HG03045 (cell line): ENCODE results near the gene PRR15.
"Not testable (repeated sequence)": the region's sequence is repeated elsewhere in the genome, so short reads cannot be mapped to it uniquely, and the experiment has no call there.

Experiments
- ATAC-seq: cut with Tn5 transposase; IDR thresholded peaks from one replicate; pipeline ENCODE4 v1.9.1; 2021; ENCODE audit warnings: mild to moderate bottlenecking, moderate library complexity; ENCODE audit not compliant: unreplicated experiment

The PRR15 gene, protein sequence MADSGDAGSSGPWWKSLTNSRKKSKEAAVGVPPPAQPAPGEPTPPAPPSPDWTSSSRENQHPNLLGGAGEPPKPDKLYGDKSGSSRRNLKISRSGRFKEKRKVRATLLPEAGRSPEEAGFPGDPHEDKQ

DNA sequence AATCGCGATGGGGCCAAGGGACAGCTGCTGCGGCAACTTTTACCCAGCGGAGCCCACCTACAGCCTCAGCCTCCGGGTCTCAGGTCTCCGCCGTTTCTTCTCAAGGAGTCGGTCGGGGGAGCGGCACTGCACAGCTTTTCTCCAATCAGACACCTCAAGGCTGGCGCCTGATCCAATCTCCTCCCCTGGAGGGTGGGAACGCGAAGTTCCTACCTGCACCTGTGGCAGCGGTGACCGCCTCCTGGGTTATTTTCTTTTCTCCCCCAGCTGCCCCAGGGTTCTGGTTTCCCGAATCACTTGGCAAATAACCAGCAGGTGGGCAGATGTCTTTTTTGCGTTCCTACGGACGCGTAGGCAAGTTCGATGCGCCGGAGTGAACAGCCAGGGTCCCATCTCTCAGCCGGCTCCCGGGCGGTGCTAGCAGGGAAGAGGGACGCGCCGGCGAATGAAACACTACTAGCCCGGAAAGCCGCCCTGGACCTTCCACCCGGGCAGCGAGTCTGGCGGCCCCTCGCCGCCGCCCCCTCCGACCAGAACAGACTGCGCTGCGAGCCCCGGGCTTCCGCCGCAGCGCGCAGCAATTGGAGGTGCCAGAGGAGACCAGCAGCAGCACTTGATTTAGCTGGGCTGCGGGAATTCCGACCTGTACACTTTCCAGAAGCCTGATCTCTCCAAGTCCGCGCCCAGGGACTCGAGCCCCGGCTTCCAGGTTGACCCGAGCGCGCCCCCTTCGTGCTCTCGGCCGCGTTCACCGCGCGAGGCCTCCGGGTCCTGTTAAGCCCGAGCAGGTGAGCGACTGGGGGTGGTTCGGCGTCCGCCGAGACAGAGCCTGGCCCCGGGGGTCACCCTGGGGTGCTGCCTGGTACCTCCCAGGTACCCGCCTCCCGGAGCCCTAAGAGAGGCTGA is at the start of gene PRR15:
Gene PRR15 (plus strand): TSS at position 246 of the 906 bp plus-strand sequence. CDS start 2,495 bp downstream, outside the sequence.
- no peak for ATAC-seq

DNA sequence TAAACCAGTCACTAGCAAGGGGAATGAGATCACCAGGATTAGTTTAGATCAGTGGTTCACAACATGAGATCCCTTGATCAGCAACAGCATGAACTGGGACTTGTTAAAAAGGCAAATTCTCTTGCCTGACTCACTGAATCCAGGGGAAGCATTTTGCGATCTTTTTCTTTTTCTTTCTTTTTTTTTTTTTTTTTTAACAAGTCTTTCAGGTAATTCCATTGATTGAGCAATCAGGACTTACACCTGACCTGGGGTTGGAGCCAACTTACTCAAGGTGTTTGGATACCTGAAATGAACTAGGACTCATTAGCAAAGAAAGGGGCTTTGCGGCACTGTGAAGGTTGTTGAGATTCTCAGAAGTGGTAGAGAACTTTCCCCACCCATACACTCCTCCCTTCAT is 47.1 kb upstream of the PRR15 start:
- no peak for ATAC-seq

GRCh38 chr7:29518616-29519015 is 45.0 kb upstream of the PRR15 start:
- ATAC-seq: no peak

DNA sequence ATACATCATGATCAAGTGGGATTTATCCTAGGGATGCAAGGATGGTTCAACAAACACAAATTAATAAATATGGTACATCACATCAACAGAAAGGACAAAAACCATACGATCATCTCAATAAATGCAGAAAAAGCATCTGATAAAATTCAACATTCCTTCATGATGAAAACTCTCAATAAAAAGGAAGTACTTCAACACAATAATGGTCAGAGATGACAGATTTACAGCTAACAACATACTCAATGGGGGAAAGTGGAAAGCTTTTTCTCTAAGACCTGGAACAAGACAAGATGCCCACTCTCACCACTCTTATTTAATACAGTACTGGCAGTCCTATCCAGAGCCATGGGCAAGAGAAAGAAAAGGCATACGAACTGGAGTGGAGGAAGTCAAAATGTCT is 39.9 kb upstream of the PRR15 start:
- no peak for ATAC-seq

DNA sequence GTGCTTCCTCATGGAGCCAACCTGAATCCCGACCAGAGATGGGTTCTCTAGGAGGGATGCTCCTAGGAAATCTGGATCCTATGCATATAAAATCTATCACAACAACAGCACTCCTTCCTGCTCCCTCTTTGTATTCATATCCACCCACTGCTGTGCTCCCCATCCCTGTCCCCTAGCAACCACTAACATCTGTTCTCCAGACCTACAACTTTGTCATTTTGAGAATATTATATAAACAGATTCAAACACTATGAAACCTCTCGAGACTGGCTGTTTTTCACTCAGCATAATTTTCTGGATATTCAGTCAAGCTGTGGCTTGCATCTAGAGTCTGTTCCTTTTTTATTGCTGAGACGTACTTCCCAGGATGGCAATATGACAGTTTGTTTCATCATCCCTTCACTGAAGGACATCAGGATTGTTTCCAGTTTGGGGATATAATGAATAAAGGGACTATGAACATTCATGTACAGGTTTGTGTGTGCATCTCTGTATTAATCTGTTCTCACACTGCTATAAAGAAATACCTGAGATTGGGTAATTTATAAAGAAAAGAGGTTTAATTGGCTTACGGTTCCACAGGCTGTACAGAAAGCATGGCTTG is 36.0 kb upstream of the PRR15 start:
- no peak for ATAC-seq

DNA sequence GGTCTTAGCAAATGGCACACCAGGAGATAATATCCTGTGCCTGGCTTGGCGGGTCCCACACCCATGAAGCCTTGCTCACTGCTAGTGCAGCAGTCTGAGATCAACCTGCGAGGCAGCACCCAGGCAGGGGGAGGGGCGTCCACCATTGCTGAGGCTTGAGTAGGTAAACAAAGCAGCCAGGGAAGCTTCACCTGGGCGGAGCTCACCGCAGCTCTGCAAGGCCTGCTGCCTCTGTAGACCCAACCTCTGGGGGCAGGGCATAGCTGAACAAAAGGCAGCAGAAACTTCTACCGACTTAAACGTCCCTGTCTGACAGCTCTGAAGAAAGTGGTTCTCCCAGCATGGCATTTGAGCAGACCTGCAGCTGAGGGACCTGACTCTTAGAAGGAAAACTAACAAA is 35.1 kb upstream of the PRR15 start:
- not testable (repeated sequence) for ATAC-seq

DNA sequence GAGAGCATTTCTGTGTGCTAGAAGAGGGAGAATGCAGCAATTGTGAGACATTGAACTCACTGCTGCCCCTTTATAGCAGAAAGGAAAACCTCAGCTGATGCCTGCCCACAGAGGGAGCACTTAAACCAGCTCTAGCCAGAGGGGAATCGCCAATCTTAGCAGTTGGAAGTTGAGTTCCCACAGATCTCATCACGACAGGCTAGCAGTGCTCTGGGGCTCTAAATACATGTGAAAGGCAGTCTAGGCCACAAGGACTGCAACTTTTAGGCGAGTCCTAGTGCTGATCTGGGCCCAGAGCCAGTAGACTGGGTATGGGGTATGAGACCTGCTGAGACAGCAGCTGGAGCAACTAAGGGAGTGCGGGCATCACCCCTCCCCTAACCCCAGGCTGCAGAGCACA is 25.2 kb upstream of the PRR15 start:
- ATAC-seq: no peak

DNA sequence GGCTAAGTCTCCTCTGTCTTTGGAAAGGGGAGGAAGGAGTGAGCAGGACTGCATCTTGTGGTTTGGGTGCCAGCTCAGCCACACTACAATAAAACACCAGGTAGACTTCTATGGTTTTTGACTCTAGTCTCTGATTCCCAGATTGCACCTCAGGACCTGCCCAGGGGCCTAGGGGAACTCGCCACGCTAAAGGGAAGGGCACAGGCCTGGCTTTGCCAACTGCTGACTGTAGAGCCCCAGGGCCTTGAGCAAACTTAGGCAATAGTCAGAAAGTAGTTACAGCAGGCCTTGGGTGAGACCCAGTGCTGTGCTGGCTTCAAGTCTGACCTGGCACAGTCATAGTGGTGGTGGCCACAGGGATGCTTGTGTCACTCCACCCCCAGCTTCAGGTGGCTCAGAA is 24.2 kb upstream of the PRR15 start:
- ATAC-seq: no peak

DNA sequence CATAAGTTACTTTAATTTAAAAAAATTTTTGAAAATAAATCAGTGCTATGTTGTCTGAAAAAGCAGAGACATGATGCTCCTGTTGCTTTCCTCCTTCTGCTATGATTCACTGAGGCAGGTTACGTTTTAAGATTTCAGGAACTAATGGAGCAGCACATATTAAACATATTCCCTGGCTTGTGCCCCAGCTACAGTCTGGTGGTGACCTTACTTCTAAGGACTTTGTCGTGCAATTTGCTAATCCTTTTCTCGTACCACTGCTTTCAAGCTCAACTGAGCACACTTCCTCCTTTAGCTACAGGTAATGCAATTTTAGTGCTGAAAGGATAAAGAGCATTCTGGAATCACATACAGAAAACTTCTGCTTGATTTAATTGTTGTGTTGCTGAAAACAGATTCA is 16.2 kb upstream of the PRR15 start:
- ATAC-seq: no peak

GRCh38 chr7:29548823-29549222 is 14.8 kb upstream of the PRR15 start:
- no peak for ATAC-seq

- ATAC-seq: no peak
Measured at GRCh38 chr7:29552392-29552791, 11.2 kb upstream of the PRR15 start.

- ATAC-seq: no peak
Measured at GRCh38 chr7:29555061-29555460, 8.6 kb upstream of the PRR15 start.

GRCh38 chr7:29556405-29557195 is 7.0 kb upstream of the PRR15 start:
- ATAC-seq: no peak

GRCh38 chr7:29557954-29558353 is 5.7 kb upstream of the PRR15 start:
- no peak for ATAC-seq

GRCh38 chr7:29561271-29561670 is 2.4 kb upstream of the PRR15 start:
- ATAC-seq: no peak

GRCh38 chr7:29562307-29562706 is 1.3 kb upstream of the PRR15 start:
- no peak for ATAC-seq

GRCh38 chr7:29564496-29565223 is 1.0 kb downstream of the PRR15 start:
- no peak for ATAC-seq

- no peak for ATAC-seq
Measured at GRCh38 chr7:29565224-29565630, 1.6 kb downstream of the PRR15 start.

DNA sequence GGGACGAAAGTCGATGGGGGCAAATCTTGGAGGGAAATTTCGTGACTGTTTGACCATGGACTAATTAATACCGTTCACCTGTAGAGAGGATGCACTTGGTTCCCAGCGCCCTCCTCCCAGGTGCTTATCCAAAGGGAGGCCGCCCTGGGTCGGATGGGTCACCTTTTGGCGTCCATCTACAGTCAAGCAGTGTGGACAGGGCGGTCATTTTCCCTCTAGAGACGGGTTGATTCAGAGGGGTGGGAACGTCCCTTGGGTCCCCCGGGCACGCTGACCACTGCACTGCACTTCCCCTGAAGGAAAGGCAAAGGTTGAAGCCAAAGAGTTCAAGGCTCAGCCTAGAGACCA is 2.0 kb downstream of the PRR15 start:
- ATAC-seq: no peak

DNA sequence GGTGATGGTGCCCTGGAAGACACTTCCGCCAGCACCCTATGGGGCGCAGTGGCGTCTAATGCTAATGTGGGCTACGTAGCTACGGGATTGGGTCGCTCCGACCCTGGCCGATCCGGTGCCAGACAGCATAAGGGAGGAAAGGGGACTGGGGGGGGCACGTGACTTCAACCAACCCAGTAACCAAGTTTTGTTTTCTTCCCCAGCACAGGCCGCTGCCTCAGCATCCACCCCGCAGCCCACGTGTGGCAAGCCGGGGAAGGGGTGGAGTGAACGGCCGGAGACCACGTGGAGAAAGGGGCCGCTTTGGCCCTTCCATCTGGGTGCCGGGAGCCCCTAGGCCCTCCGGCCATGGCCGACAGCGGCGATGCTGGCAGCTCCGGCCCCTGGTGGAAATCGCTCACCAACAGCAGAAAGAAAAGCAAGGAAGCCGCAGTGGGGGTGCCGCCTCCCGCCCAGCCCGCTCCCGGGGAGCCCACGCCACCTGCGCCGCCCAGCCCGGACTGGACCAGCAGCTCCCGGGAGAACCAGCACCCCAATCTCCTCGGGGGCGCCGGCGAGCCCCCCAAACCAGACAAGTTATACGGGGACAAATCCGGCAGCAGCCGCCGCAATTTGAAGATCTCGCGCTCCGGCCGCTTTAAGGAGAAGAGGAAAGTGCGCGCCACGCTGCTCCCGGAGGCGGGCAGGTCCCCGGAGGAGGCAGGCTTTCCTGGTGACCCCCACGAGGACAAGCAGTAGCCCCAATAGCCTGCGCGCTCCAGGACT is 2.5 kb downstream of the PRR15 start:
- no peak for ATAC-seq
